Measurements from ENCODE around the gene SLC38A3. TPM values are rescaled to one million over a fixed set of nuclear protein-coding genes. Genes with fewer than 3 reads are reported as not detected.

The SLC38A3 gene
- total and polyA plus RNA-seq, 2 experiments from 2014 or later: 13.4 to 14.7 TPM

DNA sequence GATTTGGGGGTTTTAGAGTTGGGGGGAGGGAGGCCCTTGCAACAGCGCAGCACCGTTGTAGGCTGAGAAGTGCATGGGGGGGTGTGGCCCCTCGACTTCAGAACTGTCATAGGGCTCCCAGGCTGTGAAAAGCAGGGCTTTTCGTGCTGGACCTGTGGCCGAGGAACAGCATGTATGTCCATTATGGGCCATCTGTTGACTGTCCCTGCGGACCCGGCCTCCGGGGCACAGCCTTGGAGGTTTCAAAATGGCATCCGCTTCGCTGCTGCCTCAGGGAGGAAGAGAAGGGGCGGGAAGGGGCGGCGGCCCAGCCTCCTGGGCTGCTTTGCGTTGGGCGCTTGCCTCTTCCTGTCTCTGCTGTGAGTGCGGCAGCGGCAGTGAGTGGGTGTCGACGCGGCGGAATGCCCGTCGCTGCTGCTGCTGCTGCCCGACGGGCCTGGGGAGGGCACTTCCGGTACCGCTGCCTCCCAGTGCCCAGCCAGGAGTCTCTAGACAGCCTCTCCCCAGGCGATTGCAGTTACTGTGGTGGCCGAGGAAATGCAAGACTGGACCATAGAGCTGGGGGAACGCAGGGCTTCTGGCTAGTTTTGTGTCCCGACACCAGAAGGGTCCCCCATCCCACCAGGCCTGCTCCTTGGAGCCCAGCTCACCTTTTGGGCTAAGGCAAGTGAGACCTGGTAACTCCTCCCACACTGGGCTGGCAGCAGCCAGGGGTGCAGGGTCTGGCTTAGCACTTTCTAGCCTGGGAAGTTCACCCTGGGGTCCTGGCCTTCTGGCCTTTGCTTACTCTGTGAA is 32.9 kb downstream of the SLC38A3 start:
- no peaks in the 10 kb centered on the region for H3K36me3 ChIP-seq
- peak; percentile 86 for DNase-seq (ENCODE audit: low read depth in 1 of 2, low spot score in 1 of 2)
- H3K9me3 ChIP-seq (ENCODE audit: low read depth): no peaks in the 10 kb centered on the region
- TF ChIP-seq, protein P1, sequence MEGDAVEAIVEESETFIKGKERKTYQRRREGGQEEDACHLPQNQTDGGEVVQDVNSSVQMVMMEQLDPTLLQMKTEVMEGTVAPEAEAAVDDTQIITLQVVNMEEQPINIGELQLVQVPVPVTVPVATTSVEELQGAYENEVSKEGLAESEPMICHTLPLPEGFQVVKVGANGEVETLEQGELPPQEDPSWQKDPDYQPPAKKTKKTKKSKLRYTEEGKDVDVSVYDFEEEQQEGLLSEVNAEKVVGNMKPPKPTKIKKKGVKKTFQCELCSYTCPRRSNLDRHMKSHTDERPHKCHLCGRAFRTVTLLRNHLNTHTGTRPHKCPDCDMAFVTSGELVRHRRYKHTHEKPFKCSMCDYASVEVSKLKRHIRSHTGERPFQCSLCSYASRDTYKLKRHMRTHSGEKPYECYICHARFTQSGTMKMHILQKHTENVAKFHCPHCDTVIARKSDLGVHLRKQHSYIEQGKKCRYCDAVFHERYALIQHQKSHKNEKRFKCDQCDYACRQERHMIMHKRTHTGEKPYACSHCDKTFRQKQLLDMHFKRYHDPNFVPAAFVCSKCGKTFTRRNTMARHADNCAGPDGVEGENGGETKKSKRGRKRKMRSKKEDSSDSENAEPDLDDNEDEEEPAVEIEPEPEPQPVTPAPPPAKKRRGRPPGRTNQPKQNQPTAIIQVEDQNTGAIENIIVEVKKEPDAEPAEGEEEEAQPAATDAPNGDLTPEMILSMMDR (IDR thresholded peaks at IDR 0.05; ENCODE audit: low read depth, low read length): no peak
- peak overlapping the region; percentile 66 for H3K27ac ChIP-seq
- H3K4me1 ChIP-seq (ENCODE audit: low read depth): peaks cover 27% of the 10 kb centered on the region
- H3K4me3 ChIP-seq: peak overlapping the region; percentile 57
- H3K27me3 ChIP-seq: no peaks in the 10 kb centered on the region

DNA sequence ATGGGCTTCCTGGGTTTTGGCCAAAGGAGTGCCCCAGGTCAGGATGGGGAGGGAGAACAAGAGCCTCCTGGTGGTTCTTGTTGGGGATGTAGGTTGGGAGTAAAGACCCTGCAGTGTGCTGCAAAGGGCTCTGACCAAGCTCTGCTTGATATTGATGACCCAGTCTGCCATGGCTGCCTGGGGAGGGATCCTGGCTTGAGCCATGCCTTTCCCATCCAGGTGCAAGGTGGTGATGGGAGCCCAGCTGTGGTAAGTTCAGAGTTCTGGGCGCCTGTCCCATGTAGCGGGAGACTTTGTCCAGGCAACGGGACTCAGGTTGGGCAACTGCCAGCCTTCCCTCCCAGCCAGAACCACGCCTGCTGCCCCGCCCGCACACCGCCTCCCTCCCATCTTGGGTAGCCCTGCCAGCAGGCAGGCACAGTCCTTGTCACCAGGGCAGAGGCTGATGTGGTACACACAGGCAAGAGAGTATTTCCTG is 33.5 kb downstream of the SLC38A3 start:
- TF ChIP-seq, protein P1 (IDR thresholded peaks at IDR 0.05; ENCODE audit: low read depth, low read length): no peak
- H3K27ac ChIP-seq: peak overlapping the region; percentile 66
- no peaks in the 10 kb centered on the region for H3K9me3 ChIP-seq (ENCODE audit: low read depth)
- H3K4me1 ChIP-seq (ENCODE audit: low read depth): peaks cover 22% of the 10 kb centered on the region
- no peaks in the 10 kb centered on the region for H3K36me3 ChIP-seq
- DNase-seq (ENCODE audit: low read depth in 1 of 2, low spot score in 1 of 2): no peak
- no peaks in the 10 kb centered on the region for H3K27me3 ChIP-seq
- H3K4me3 ChIP-seq: peak overlapping the region; percentile 57

DNA sequence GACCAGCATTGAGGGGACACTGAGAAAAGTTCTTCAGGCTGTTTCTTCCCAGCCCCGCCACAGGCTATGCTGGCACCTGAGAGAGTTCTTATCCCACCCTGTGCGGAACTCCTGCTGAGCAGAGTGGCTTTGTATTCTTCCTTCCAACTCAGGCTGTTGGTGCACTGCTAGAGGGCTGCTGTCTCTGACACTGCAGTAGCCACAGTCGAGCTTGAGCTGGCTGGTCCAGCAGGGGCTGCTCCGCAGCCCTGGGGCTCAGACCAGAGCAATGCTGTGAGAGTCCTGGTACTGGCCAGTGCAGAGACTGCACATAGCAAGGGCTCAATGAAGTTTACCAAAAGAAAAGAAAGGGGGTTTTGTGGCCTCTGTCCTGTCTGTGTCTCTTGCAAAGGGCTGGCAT is 34.6 kb downstream of the SLC38A3 start:
- Histone ChIP-seq H3K27ac (peak overlapping the region; percentile 20), H3K4me1 (ENCODE audit: low read depth) (peaks cover 20% of the 10 kb centered on the region), H3K4me3 (no peak overlapping the region), H3K9me3 (ENCODE audit: low read depth) (no peaks in the 10 kb centered on the region), H3K36me3 (no peaks in the 10 kb centered on the region), H3K27me3 (no peaks in the 10 kb centered on the region)
- DNase-seq (ENCODE audit: low read depth in 1 of 2, low spot score in 1 of 2): no peak
- TF ChIP-seq, protein P1 (IDR thresholded peaks at IDR 0.05; ENCODE audit: low read depth, low read length): no peak

DNA sequence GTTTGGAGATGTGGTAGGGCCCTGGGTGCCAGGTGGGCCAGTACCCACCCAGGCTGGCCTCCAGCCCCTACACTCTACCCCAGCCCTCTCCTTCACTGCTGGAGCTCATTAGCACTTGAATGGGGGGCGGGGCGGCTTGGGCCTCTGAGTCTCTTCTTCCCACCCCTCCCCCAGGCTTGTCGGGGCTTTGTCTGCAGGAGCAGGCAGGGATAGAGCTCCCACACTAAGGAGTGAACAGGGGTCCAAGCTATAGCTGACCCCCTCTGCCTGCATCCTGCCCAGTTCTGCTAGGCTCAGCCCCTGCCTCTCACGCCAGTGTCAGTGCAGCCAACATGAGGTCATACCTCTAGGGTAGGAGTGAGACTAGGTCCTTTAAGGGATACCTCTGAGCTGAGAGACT is 36.1 kb downstream of the SLC38A3 start:
- TF ChIP-seq, protein P1 (IDR thresholded peaks at IDR 0.05; ENCODE audit: low read depth, low read length): no peak
- peaks cover 20% of the 10 kb centered on the region for H3K4me1 ChIP-seq (ENCODE audit: low read depth)
- no peaks in the 10 kb centered on the region for H3K9me3 ChIP-seq (ENCODE audit: low read depth)
- H3K27ac ChIP-seq: peak overlapping the region; percentile 57
- H3K27me3 ChIP-seq: no peaks in the 10 kb centered on the region
- no peaks in the 10 kb centered on the region for H3K36me3 ChIP-seq
- no peak overlapping the region for H3K4me3 ChIP-seq
- peak in 1 of 2 donors; percentile 71 for DNase-seq (ENCODE audit: low read depth in 1 of 2, low spot score in 1 of 2)

DNA sequence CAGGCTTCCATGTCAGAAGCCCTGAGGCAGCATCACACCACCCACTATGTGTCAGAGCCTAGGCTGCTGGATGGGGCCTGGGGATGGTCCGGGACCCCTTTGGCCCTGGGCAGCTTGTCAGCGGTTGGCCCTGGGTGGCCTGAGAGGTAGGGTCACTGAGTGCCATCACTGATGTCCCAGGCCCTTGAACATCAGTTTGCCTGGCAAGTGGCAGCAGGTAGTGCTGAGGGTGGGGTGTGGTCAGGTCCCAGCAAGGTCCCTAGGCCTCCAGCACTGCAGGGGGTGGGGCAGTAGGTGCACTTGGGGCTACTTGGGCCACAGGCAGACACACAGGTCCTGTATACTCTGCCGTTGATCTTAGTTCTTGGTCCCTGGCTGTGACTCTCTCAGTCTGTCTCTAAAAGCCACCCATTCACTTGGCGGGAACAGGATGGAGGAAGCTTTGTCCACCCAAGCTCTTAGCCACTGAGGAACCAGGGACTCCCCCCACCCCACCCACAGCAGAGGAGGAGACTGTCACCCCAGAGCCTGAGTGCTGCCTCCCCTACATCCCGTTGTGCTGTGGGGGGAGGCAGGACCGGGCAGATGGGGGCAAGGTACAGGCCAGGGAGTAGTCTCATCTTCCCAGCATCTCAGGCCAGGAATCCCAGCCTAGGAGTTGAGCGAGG is 36.8 kb downstream of the SLC38A3 start:
- DNase-seq (ENCODE audit: low read depth in 1 of 2, low spot score in 1 of 2): no peak
- Histone ChIP-seq H3K4me3 (no peak overlapping the region), H3K27ac (no peak overlapping the region), H3K9me3 (ENCODE audit: low read depth) (no peaks in the 10 kb centered on the region), H3K36me3 (no peaks in the 10 kb centered on the region), H3K4me1 (ENCODE audit: low read depth) (peaks cover 26% of the 10 kb centered on the region), H3K27me3 (no peaks in the 10 kb centered on the region)
- TF ChIP-seq, protein P1 (IDR thresholded peaks at IDR 0.05; ENCODE audit: low read depth, low read length): no peak

Measured in cardiac muscle cell (in vitro differentiated cells and primary cell).